CD14-positive monocyte (primary cell): Measurements from ENCODE around the gene ZNF8. TPM values are rescaled to one million over a fixed set of nuclear protein-coding genes. Genes with fewer than 3 reads are reported as not detected.
A peak's percentile ranks its signal among the peaks of the same experiment; 100 is the strongest.

Source experiments
- DNase-seq, 3 donors: peaks; one replicate each; pipeline ENCODE4 v3.0.0-alpha.2; 2011 to 2022
- H2AFZ ChIP-seq: 2 replicates; pipeline ENCODE4 v1.6.0; 2012; ENCODE audit warnings: mild to moderate bottlenecking, low read depth, low read length, inconsistent platforms; ENCODE audit not compliant: insufficient read depth, poor library complexity, severe bottlenecking
- H3K27ac ChIP-seq, 2 donors: 1 replicate in 1 of 2; 2 replicates in 1 of 2; pipeline ENCODE4 v1.5.1; 2012 to 2013; ENCODE audit warnings: low read length in 2 of 2, control low read depth in 1 of 2, inconsistent platforms in 1 of 2, low read depth in 1 of 2, mild to moderate bottlenecking in 1 of 2
- H3K27me3 ChIP-seq, 2 donors: one replicate each; pipeline versions ENCODE4 v1.6.0 to v1.6.1; 2011 to 2013; ENCODE audit warnings: low read length in 2 of 2; ENCODE audit not compliant: control insufficient read depth in 2 of 2, insufficient read depth in 2 of 2
- H3K36me3 ChIP-seq, 2 donors: replicated peaks in 1 of 2; 1 replicate in 1 of 2; 2 replicates in 1 of 2; pipeline versions ENCODE4 v1.5.1 to v1.6.1; 2012 to 2013; ENCODE audit warnings: low read length in 2 of 2, control low read depth in 1 of 2, inconsistent platforms in 1 of 2, mild to moderate bottlenecking in 1 of 2; ENCODE audit not compliant: insufficient read depth in 2 of 2, control insufficient read depth in 1 of 2
- H3K4me1 ChIP-seq, 2 donors: 1 replicate in 1 of 2; 2 replicates in 1 of 2; pipeline versions ENCODE4 v1.5.1 to v1.6.1; 2012 to 2013; ENCODE audit warnings: low read length in 2 of 2, control low read depth in 1 of 2, inconsistent platforms in 1 of 2, mild to moderate bottlenecking in 1 of 2, moderate library complexity in 1 of 2; ENCODE audit not compliant: insufficient read depth in 2 of 2, control insufficient read depth in 1 of 2
- H3K4me2 ChIP-seq: replicated peaks from 2 replicates; pipeline ENCODE3; 2012; ENCODE audit warnings: low read length, moderate library complexity, mild to moderate bottlenecking; ENCODE audit not compliant: poor library complexity, severe bottlenecking; ENCODE audit errors: extremely low read depth
- H3K4me3 ChIP-seq, 3 experiments: fragments of 200-600 bp in 1 of 3; sonication (generic) in 1 of 3; replicated peaks in 1 of 3; 1 replicate in 2 of 3; 2 replicates in 1 of 3; pipeline ENCODE4 v1.5.1; 2011 to 2013; ENCODE audit warnings: low read length in 3 of 3, mild to moderate bottlenecking in 3 of 3, control low read depth in 2 of 3, low read depth in 2 of 3, inconsistent platforms in 1 of 3, moderate library complexity in 1 of 3
- H3K79me2 ChIP-seq: 2 replicates; pipeline ENCODE4 v1.6.0; 2012; ENCODE audit warnings: mild to moderate bottlenecking, control low read depth, inconsistent platforms, low read length, moderate library complexity; ENCODE audit not compliant: insufficient read depth
- H3K9ac ChIP-seq: 2 replicates; pipeline ENCODE4 v1.6.0; 2017; ENCODE audit warnings: low read length, mild to moderate bottlenecking; ENCODE audit not compliant: insufficient read depth, poor library complexity, severe bottlenecking
- H3K9me3 ChIP-seq, 2 donors: replicated peaks in 1 of 2; 1 replicate in 1 of 2; 2 replicates in 1 of 2; pipeline versions ENCODE4 v1.5.1 to v1.6.1; 2012 to 2013; ENCODE audit warnings: low read length in 2 of 2, control low read depth in 1 of 2; ENCODE audit not compliant: control insufficient read depth in 1 of 2, insufficient read depth in 1 of 2
- H4K20me1 ChIP-seq: 2 replicates; pipeline ENCODE4 v1.6.0; 2012; ENCODE audit warnings: mild to moderate bottlenecking, low read length, control low read depth, moderate library complexity; ENCODE audit not compliant: insufficient read depth
- H3K27ac Mint-ChIP-seq, 7 donors: one replicate each; pipeline ENCODE4 v1.8.0; 2020; ENCODE audit warnings: mild to moderate bottlenecking in 7 of 7, mixed read lengths in 7 of 7, moderate library complexity in 6 of 7, inconsistent platforms in 2 of 7
- H3K27me3 Mint-ChIP-seq, 3 donors: one replicate each; pipeline ENCODE4 v1.8.0; 2021 to 2022; ENCODE audit warnings: low read depth in 3 of 3, mild to moderate bottlenecking in 3 of 3, mixed read lengths in 3 of 3, moderate library complexity in 3 of 3, inconsistent platforms in 1 of 3
- H3K36me3 Mint-ChIP-seq, 2 donors: one replicate each; pipeline ENCODE4 v1.8.0; 2020; ENCODE audit warnings: mixed read lengths in 2 of 2, inconsistent platforms in 1 of 2, mild to moderate bottlenecking in 1 of 2
- H3K4me1 Mint-ChIP-seq: one replicate; pipeline ENCODE4 v1.8.0; 2020; ENCODE audit warnings: mild to moderate bottlenecking, mixed read lengths
- H3K4me3 Mint-ChIP-seq, 2 donors: one replicate each; pipeline ENCODE4 v1.8.0; 2020; ENCODE audit warnings: mild to moderate bottlenecking in 2 of 2, mixed read lengths in 2 of 2, moderate library complexity in 1 of 2
- H3K9me3 Mint-ChIP-seq, 7 donors: one replicate each; pipeline ENCODE4 v1.8.0; 2020 to 2022; ENCODE audit warnings: mixed read lengths in 7 of 7, mild to moderate bottlenecking in 6 of 7, moderate library complexity in 6 of 7, inconsistent platforms in 2 of 7
- WGBS: methylation state at CpG from one replicate; pipeline ENCODE4 v1.1.5; 2013; ENCODE audit warnings: missing lambda C conversion rate; ENCODE audit not compliant: insufficient coverage; 5-methylcytosine and 5-hydroxymethylcytosine counted together
- intact Hi-C, 2 donors: fragments of 100-400 bp; cut with micrococcal nuclease; formaldehyde crosslinking; loops; one replicate each; pipeline versions ENCODE4 v1.15.0 to v1.15.1; 2023
- polyA minus RNA-seq: library from RNA; depleted of rRNA, polyadenylated mRNA; stranded (reverse); fragments of >200 nt; gene quantifications from 2 replicates; pipeline ENCODE4 v1.2.3, GENCODE V29; 2012
- polyA plus RNA-seq, 3 donors: library from polyadenylated mRNA; depleted of rRNA in 1 of 3; unstranded in 2 of 3; stranded (reverse) in 1 of 3; fragments of 300-500 nt in 2 of 3; fragments of >200 nt in 1 of 3; fragmentation: Illumina TruSeq in 2 of 3; gene quantifications; 1 replicate in 2 of 3; 2 replicates in 1 of 3; pipeline ENCODE4 v1.2.3, GENCODE V29; 2012 to 2021
- total RNA-seq, 12 experiments: library from RNA in 1 of 12; stranded (reverse) in 1 of 12; fragments of 120-200 nt in 1 of 12; gene quantifications; one replicate each; pipeline ENCODE4 v1.2.4 and lab custom pipeline; 2013 to 2026; ENCODE audit warnings: mixed read lengths in 6 of 12, inconsistent platforms in 1 of 12
- TF ChIP-seq, protein P1 (sequence below): fragments of 200-600 bp; IDR thresholded peaks from one replicate; pipeline ENCODE4 v1.8.0; 2022; ENCODE audit warnings: antibody characterized with exemption, mild to moderate bottlenecking

ZNF8 gene
- total RNA-seq (2013) = 2.2 TPM
- 1 to 10 TPM in 1 of 3 donors, under 1 TPM in 2; 0.05 to 2.4 (median 0.25) TPM for polyA plus RNA-seq
- polyA minus RNA-seq = 1.4 and 2.1 TPM in 2 replicates
- total RNA-seq (lab: John Stamatoyannopoulos, UW) = 1.4 to 12.1 (median 4.2) reads per million in 11 experiments

DNA sequence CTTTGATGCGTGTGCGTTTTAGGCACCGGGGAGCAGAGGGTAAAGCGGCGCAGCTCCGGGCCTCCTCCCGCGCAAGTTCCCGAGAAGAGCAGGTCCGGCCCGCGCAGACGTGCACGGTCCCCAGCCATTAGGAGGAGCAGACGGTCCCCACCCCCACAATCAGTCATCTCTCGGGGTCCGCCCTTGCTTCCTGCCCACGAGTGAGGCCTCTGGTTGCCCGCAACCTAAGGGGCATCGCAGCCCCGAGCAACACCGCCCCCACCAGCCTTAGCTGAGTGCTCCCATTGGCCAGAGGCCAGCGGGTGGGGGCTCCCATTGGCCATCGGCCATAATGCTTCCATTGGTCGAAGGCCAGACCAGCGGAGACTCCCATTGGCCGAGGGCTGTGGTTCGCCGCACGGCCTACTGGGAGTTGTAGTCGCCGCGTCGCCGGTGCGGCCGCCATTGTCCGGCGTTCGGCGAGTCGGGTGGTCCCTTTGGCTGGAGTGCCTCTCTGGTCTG lies at the start of gene ZNF8:
Gene ZNF8, plus strand, starts transcription at position 415 of the 501 bp plus-strand sequence. CDS start 127 bp downstream, outside the sequence.
- Histone ChIP-seq H3K9ac (peak within 1 kb of the TSS; percentile 86), H3K4me2 (peak within 1 kb of the TSS; percentile 96), H3K4me1 (peaks cover 15 to 25% of the 10 kb centered on the region in 2 donors), H3K9me3 (peaks cover 42 to 64% of the 10 kb centered on the region in 2 donors), H3K36me3 (no peaks in the 10 kb centered on the region), H3K79me2 (peaks cover 16% of the 10 kb centered on the region), H3K4me3 (peak within 1 kb of the TSS; percentile 67 to 91 (median 89)), H4K20me1 (no peaks in the 10 kb centered on the region), H2AFZ (peak within 1 kb of the TSS; percentile 100), H3K27me3 (no peaks in the 10 kb centered on the region), H3K27ac (peak within 1 kb of the TSS; percentile 75 to 87)
- Mint-ChIP-seq H3K27me3 (peaks cover 0 to 2% (median 2%) of the 10 kb centered on the region in 3 donors), H3K4me1 (peaks cover 20% of the 10 kb centered on the region), H3K9me3 (peaks cover 39 to 86% (median 67%) of the 10 kb centered on the region in 7 donors), H3K36me3 (peaks cover 35% of the 10 kb centered on the region in 2 donors), H3K4me3 (peak within 1 kb of the TSS; percentile 92 to 95), H3K27ac (peak within 1 kb of the TSS; percentile 86 to 95 (median 94))
- intact Hi-C loops = loop anchor here in 1 of 2 donors (1.0 to 5.0 kb wide), 2 partner anchors 48 to 96 kb away; partner anchors contain the start of genes ZNF274 and ZSCAN22
- TF ChIP-seq, protein P1, sequence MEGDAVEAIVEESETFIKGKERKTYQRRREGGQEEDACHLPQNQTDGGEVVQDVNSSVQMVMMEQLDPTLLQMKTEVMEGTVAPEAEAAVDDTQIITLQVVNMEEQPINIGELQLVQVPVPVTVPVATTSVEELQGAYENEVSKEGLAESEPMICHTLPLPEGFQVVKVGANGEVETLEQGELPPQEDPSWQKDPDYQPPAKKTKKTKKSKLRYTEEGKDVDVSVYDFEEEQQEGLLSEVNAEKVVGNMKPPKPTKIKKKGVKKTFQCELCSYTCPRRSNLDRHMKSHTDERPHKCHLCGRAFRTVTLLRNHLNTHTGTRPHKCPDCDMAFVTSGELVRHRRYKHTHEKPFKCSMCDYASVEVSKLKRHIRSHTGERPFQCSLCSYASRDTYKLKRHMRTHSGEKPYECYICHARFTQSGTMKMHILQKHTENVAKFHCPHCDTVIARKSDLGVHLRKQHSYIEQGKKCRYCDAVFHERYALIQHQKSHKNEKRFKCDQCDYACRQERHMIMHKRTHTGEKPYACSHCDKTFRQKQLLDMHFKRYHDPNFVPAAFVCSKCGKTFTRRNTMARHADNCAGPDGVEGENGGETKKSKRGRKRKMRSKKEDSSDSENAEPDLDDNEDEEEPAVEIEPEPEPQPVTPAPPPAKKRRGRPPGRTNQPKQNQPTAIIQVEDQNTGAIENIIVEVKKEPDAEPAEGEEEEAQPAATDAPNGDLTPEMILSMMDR = no peak
- WGBS = under 1% methylated on average over 42 of the region's 42 CpGs
- peak; percentile 94 to 98 (median 96) for DNase-seq

DNA sequence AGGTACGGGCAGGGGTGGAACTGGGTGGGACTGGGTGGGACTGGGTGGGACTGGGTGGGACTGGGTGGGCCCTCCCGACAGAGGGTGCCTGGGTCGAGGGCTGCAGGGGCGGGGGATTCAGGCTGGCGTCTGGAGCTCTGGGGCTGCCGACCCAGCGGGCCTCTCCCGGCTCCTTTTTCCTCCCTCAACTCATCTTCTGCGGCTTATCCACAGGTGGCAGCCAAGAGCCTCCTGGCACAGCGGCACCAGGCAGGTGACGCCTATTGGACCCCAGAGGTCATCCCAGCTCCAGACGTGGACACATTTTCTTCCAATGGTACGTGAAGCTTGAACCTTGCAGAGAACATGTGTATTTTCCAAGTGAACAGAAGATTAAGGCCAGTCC lies 49.5 kb upstream of the ZNF8 start:
- peaks cover 14% of the 10 kb centered on the region for H3K4me1 Mint-ChIP-seq
- H3K4me3 Mint-ChIP-seq = peak overlapping the region; percentile 94 to 97
- TF ChIP-seq, protein P1 = no peak
- H3K9me3 ChIP-seq = peaks cover 67 to 76% of the 10 kb centered on the region in 2 donors
- H3K27me3 ChIP-seq = no peaks in the 10 kb centered on the region
- peaks cover 21 to 44% of the 10 kb centered on the region in 2 donors for H3K36me3 ChIP-seq
- H3K36me3 Mint-ChIP-seq = peaks cover 44 to 53% of the 10 kb centered on the region in 2 donors
- H4K20me1 ChIP-seq = no peaks in the 10 kb centered on the region
- intact Hi-C loops = no loop called here
- 63% methylated on average over 10 of the region's 13 CpGs for WGBS
- H3K27me3 Mint-ChIP-seq = peaks cover 0 to 3% (median 2%) of the 10 kb centered on the region in 3 donors
- H3K27ac ChIP-seq = no peak overlapping the region
- DNase-seq = no peak
- H3K9me3 Mint-ChIP-seq = peaks cover 44 to 94% (median 81%) of the 10 kb centered on the region in 7 donors
- H3K79me2 ChIP-seq = no peaks in the 10 kb centered on the region
- peak overlapping the region; percentile 92 for H3K4me2 ChIP-seq
- peak overlapping the region; percentile 99 for H2AFZ ChIP-seq
- H3K9ac ChIP-seq = no peak overlapping the region
- peaks cover 13 to 14% of the 10 kb centered on the region in 2 donors for H3K4me1 ChIP-seq
- peak overlapping the region; percentile 51 to 88 (median 60) for H3K4me3 ChIP-seq
- no peak overlapping the region for H3K27ac Mint-ChIP-seq
